GM21526 (cell line): Measurements from ENCODE around the gene RRM1.

Experiments
- ATAC-seq: cut with Tn5 transposase; IDR thresholded peaks from one replicate; pipeline ENCODE4 v1.9.1; 2021; ENCODE audit warnings: moderate library complexity; ENCODE audit not compliant: unreplicated experiment, low FRiP score

The RRM1 gene

GRCh38 chr11:4184163-4184916 is 89.7 kb downstream of the RRM1 start:
- no peak for ATAC-seq

GRCh38 chr11:4185561-4185960 is 91.0 kb downstream of the RRM1 start:
- no peak for ATAC-seq

DNA sequence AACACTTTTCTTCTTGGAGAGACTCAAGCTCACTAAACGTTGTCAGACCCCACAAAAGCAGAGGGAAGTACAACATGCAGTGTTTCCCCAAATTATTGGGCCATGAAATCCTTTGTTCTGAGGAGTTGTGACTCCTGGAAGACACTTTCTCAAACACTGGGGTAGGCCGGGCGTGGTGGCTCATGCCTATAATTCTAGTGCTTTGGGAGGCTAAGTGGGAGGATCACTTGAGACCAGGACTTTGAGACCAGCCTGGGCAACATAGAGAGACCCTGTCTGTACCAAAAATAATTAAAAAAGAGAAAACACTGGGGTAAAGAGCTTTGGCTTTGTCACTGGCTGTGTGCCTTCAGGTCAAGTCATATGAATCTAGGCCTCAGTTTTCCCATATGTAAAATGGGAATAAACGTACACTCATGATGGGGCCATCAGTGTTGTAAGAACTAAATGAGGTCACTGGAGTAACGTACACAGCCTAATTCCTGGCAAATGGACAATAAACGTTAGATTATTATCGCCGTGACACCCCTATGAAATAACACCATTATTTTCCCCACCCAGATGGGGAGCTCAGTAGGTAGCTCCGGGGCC is 92.0 kb downstream of the RRM1 start:
- ATAC-seq: no peak

- ATAC-seq: peak; percentile 97
Measured at GRCh38 chr11:4187055-4187988, 92.7 kb downstream of the RRM1 start.
